ENCODE measurements around the gene CHST12. TPM values are rescaled to one million over a fixed set of nuclear protein-coding genes. Genes with fewer than 3 reads are reported as not detected.

The CHST12 gene
- total and polyA plus RNA-seq, 4 donors, result 14.7 to 30.9 (median 16.8) TPM

DNA sequence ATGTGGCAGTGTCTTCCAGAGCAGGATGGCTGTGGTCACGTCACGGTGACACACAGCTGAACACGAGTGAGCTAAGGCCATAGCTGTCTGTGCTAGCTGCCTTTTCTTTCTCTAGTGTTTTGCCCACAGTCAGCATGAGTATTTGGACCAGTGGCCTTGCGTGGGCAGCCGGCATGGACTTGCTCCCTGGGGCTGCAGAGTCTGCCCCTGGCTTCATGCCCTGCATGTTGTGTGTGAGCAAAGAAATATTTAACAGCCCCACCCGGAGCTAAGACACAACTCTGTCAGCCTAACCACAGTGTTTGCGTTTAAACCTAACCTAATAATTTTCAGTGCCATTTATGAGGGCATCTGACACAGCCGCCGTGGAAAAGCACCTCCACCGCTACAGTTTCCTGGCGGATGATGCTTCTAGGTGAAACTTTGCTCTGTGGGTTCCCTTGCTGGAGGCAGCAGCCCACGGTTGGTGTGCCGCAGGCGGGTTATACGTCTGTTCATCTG lies 14.6 kb downstream of the CHST12 start:
- H3K9ac ChIP-seq (ENCODE audit: insufficient read depth in 1 of 2, low read length in 2 of 2), result no peak overlapping the region
- DNase-seq (no peak), ATAC-seq (ENCODE audit: insufficient read depth, low FRiP score) (no peak)
- WGBS, 2 donors, result 67 to 75% methylated on average over 15 of the region's 15 CpGs
- no peaks in the 10 kb centered on the region for H3K9me3 ChIP-seq (ENCODE audit: control insufficient read depth in 4 of 4, insufficient read depth in 3 of 4, low read length in 3 of 4)
- TF ChIP-seq, protein P1, sequence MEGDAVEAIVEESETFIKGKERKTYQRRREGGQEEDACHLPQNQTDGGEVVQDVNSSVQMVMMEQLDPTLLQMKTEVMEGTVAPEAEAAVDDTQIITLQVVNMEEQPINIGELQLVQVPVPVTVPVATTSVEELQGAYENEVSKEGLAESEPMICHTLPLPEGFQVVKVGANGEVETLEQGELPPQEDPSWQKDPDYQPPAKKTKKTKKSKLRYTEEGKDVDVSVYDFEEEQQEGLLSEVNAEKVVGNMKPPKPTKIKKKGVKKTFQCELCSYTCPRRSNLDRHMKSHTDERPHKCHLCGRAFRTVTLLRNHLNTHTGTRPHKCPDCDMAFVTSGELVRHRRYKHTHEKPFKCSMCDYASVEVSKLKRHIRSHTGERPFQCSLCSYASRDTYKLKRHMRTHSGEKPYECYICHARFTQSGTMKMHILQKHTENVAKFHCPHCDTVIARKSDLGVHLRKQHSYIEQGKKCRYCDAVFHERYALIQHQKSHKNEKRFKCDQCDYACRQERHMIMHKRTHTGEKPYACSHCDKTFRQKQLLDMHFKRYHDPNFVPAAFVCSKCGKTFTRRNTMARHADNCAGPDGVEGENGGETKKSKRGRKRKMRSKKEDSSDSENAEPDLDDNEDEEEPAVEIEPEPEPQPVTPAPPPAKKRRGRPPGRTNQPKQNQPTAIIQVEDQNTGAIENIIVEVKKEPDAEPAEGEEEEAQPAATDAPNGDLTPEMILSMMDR (IDR thresholded peaks at IDR 0.05; ENCODE audit: control extremely low read depth, extremely low read depth), result no peak
- H3K4me3 ChIP-seq, result no peak overlapping the region
- H3K27ac ChIP-seq (ENCODE audit: low read depth in 1 of 2, low read length in 1 of 2), result peak overlapping the region in 1 of 2 donors; percentile 4
- H3K36me3 ChIP-seq (ENCODE audit: control insufficient read depth in 4 of 4, insufficient read depth in 4 of 4, low read length in 4 of 4), result peaks cover 0 to 2% (median under 1%) of the 10 kb centered on the region in 4 donors
- peaks cover 0 to 8% (median 2%) of the 10 kb centered on the region in 5 donors for H3K4me1 ChIP-seq (ENCODE audit: control insufficient read depth in 5 of 5, insufficient read depth in 5 of 5, low read length in 5 of 5)
- no peaks in the 10 kb centered on the region for H3K27me3 ChIP-seq (ENCODE audit: control insufficient read depth in 3 of 3, insufficient read depth in 3 of 3, low read length in 2 of 3)

DNA sequence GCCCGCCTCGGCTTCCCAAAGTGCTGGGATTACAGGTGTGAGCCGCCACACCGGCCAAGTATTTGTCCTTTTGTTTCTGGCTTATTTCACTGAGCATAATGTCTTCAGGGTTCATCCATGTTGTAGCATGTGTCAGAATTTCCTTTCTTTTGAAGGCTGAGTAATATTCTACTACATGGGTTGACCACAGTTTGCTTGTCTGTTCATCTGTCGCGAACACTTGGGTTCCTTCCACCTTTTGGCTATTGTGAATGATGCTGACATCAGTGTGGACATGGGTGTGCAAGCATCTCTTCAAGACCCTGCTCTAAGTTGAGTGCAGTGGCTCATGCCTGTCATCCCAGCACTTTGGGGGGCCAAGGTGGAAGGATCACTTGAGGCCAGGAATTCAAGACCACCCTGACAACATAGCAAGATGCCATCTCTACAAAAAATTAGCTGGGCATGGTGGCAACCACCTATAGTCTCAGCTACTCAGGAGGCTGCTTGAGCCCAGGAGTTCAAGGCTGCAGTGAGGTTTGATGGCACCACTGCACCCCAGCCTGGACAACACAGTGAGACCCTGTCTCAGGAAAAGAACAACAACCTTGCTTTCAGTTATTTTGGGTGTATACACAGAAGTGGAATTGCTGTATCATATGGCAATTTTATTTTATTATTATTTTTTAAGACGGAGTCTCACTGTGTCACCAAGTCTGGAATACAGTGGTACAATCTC lies 17.0 kb downstream of the CHST12 start:
- WGBS, 2 donors, result 94 to 95% methylated on average over 7 of the region's 7 CpGs
- Histone ChIP-seq H3K4me1 (ENCODE audit: control insufficient read depth in 5 of 5, insufficient read depth in 5 of 5, low read length in 5 of 5) (peaks cover 0 to 6% (median 0%) of the 10 kb centered on the region in 5 donors), H3K27ac (ENCODE audit: low read depth in 1 of 2, low read length in 1 of 2) (no peak overlapping the region), H3K27me3 (ENCODE audit: control insufficient read depth in 3 of 3, insufficient read depth in 3 of 3, low read length in 2 of 3) (no peaks in the 10 kb centered on the region), H3K9me3 (ENCODE audit: control insufficient read depth in 4 of 4, insufficient read depth in 3 of 4, low read length in 3 of 4) (no peaks in the 10 kb centered on the region), H3K4me3 (no peak overlapping the region), H3K9ac (ENCODE audit: insufficient read depth in 1 of 2, low read length in 2 of 2) (no peak overlapping the region), H3K36me3 (ENCODE audit: control insufficient read depth in 4 of 4, insufficient read depth in 4 of 4, low read length in 4 of 4) (peaks cover 0 to 2% (median under 1%) of the 10 kb centered on the region in 4 donors)
- DNase-seq, result no peak
- TF ChIP-seq, protein P1 (IDR thresholded peaks at IDR 0.05; ENCODE audit: control extremely low read depth, extremely low read depth), result no peak
- ATAC-seq (ENCODE audit: insufficient read depth, low FRiP score), result no peak

DNA sequence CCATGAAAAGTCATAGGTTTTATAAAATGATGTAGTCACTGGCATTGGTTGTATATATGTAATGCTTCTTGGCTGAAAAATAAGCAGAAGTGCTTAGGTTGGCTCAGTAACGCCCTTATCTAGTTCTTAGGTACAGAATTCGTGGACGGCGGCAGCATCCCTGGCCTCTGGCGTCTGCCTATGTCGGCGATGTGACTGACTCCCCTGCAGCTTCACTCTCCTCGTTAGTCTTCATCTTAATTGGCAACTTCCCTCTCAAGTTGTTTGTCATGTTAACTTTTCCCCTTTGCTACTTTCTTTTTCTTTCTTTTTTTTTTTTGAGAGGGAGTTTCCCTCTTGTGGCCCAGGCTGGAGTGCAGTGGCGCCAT lies 18.5 kb downstream of the CHST12 start:
- peaks cover 0 to 1% (median 0%) of the 10 kb centered on the region in 4 donors for H3K36me3 ChIP-seq (ENCODE audit: control insufficient read depth in 4 of 4, insufficient read depth in 4 of 4, low read length in 4 of 4)
- no peak overlapping the region for H3K4me3 ChIP-seq
- 80 to 87% methylated on average over 9 of the region's 9 CpGs for WGBS, 2 donors
- H3K4me1 ChIP-seq (ENCODE audit: control insufficient read depth in 5 of 5, insufficient read depth in 5 of 5, low read length in 5 of 5), result peaks cover 0 to 7% (median 0%) of the 10 kb centered on the region in 5 donors
- DNase-seq (no peak), ATAC-seq (ENCODE audit: insufficient read depth, low FRiP score) (no peak)
- TF ChIP-seq, protein P1 (IDR thresholded peaks at IDR 0.05; ENCODE audit: control extremely low read depth, extremely low read depth), result no peak
- H3K9me3 ChIP-seq (ENCODE audit: control insufficient read depth in 4 of 4, insufficient read depth in 3 of 4, low read length in 3 of 4), result no peaks in the 10 kb centered on the region
- H3K27me3 ChIP-seq (ENCODE audit: control insufficient read depth in 3 of 3, insufficient read depth in 3 of 3, low read length in 2 of 3), result no peaks in the 10 kb centered on the region
- H3K27ac ChIP-seq (ENCODE audit: low read depth in 1 of 2, low read length in 1 of 2), result no peak overlapping the region
- H3K9ac ChIP-seq (ENCODE audit: insufficient read depth in 1 of 2, low read length in 2 of 2), result no peak overlapping the region
